GM21367 (cell line): Measurements from ENCODE around the gene LRRC73.
"Not testable (repeated sequence)": the region's sequence is repeated elsewhere in the genome, so short reads cannot be mapped to it uniquely, and the experiment has no call there.

Experiments used
- ATAC-seq: cut with Tn5 transposase; IDR thresholded peaks from one replicate; pipeline ENCODE4 v1.9.1; 2021; ENCODE audit not compliant: unreplicated experiment

Gene LRRC73

GRCh38 chr6:43467265-43467664 lies 42.9 kb downstream of the LRRC73 start:
- ATAC-seq, result not testable (repeated sequence)

DNA sequence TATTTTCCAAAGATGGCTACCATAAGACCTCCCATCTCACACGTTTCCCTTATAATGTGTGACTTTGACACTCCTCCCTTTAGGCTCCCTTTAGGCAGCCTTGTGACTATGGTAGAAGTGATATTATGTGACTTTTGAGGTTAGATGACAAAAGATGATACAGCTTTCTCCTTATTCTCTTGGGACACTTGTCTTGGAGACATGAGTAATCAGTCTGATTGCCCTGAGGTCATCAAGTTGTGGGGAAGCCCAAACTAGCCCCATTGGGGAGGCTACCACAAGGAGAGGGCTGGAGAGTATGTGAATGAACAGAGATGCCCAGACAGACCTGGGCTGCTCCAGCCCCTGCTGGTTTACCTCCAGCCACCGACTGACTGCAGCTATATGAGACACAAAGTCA lies 44.2 kb downstream of the LRRC73 start:
- no peak for ATAC-seq

DNA sequence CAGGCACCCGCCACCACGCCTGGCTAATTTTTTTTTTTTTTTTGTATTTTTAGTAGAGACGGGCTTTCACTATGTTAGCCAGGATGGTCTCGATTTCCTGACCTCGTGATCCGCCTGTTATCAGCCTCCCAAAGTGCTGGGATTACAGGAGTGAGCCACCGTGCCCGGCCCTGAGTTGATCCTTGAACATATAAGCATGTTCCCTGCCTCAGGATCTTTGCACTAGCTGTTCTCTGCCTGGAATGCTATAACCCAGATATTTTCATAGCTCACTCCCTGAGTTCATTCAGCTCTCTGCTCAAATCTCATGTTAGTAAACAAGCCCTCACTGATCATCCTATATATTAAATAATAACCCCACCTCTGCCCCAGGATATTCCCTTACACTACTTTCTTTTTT lies 45.8 kb downstream of the LRRC73 start:
- ATAC-seq, result no peak

- ATAC-seq, result no peak
Measured at GRCh38 chr6:43461936-43462335, 48.2 kb downstream of the LRRC73 start.

DNA sequence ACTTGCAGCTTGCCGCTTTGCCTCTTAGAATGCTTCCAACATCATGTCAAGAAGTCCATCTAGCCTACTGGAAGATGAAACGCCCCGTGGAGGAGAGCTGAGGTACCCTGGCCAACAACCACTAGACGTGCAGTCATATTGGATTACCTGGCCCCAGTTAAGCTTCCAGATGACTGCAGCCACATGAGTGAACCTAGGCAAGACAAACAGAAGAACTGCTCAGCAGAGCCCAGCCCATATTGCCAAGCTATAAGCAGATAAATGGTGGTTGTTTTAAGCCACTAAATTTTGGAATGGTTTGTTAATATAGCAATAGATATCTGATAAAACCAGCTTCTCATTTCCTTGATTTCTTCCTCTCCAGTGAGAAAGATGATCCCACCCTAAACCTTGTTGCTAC lies 50.1 kb downstream of the LRRC73 start:
- no peak for ATAC-seq

- ATAC-seq, result no peak
Measured at GRCh38 chr6:43459535-43459934, 50.6 kb downstream of the LRRC73 start.

GRCh38 chr6:43458154-43458553 lies 52.0 kb downstream of the LRRC73 start:
- not testable (repeated sequence) for ATAC-seq

GRCh38 chr6:43457643-43458042 lies 52.5 kb downstream of the LRRC73 start:
- no peak for ATAC-seq
